GM12874 (cell line): ENCODE measurements around the gene OCEL1.

Experiments
- TF ChIP-seq, protein P1 (sequence below): IDR thresholded peaks from 2 replicates; pipeline ENCODE4 v1.5.1; 2011; ENCODE audit warnings: low read depth, mild to moderate bottlenecking, control low read depth, low read length, moderate library complexity; ENCODE audit not compliant: insufficient read depth

Gene OCEL1

DNA sequence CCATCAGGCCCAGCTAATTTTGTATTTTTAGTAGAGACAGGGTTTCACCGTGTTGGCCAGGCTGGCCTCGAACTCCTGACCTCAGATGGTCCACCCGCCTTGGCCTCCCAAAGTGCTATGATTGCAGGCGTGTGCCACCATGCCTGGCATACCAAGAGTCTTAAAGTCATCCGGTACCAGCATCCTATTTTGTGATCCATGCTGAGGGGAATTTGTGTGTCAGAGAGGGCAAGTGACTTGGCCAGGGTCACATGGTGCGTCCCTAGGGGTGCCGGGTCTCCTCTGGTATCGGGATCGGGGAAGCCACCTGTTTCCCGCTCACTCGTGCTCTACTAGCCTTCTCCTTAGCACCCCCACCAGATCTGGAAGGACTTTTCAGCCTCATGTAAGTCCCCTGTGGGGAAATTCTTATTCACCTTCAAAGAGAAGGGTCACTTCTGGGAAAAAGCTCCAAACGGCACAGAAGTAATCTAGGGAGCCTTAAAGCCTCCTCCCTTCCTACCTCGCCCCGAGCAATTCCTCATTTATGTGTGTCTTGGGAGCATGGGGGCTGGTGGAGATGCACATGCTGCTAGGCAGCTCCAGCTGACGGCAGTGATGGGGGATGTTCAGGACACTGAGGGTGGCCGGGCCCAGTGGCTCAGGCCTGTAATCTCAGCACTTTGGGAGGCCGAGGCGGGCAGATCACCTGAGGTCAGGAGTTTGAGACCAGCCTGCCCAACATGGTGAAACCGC is 49.6 kb downstream of the OCEL1 start:
- TF ChIP-seq, protein P1, sequence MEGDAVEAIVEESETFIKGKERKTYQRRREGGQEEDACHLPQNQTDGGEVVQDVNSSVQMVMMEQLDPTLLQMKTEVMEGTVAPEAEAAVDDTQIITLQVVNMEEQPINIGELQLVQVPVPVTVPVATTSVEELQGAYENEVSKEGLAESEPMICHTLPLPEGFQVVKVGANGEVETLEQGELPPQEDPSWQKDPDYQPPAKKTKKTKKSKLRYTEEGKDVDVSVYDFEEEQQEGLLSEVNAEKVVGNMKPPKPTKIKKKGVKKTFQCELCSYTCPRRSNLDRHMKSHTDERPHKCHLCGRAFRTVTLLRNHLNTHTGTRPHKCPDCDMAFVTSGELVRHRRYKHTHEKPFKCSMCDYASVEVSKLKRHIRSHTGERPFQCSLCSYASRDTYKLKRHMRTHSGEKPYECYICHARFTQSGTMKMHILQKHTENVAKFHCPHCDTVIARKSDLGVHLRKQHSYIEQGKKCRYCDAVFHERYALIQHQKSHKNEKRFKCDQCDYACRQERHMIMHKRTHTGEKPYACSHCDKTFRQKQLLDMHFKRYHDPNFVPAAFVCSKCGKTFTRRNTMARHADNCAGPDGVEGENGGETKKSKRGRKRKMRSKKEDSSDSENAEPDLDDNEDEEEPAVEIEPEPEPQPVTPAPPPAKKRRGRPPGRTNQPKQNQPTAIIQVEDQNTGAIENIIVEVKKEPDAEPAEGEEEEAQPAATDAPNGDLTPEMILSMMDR = no peak
